NCI-H2107 treated with DMSO at 0.1 percent for 48 hours (cell line): ENCODE results near the gene SUMO3.

Experiments used
- DNase-seq: peaks from one replicate; lab custom pipeline; 2025; ENCODE audit not compliant: unreplicated experiment; lab: John Stamatoyannopoulos, UW

SUMO3 gene

DNA sequence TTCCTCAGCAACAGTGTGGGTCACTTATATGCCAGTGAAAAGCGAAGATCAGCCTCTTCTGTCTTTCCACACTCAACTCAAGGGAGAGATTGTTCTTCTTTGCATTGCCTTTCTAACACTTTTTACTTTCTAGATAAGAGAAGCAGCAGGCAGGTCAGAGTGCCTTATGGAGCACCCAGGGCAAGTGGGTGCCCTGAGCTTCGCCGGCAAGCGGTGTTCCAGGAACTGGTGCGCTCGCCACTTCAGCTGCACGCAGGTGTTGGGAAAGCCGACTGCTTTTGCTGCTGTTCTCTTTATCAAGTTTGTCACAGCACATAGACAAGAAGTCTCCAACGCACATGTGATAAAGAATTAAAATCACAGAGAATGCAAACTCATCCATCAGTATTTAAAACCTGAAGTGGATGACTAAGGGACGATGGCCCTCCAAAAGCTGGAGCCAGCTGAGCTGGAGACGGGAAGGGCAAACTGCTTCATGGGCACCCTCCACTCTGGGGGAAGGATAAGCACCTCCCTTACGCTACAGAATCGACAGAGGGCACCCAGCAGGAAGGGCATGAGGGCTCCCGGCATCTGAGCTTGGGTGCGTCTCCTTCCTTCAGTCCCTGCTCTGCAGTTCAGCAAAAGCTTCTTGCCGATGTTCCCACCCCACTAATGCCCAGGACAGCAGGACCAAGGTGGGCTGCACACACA, 36.9 kb downstream of the SUMO3 start:
- DNase-seq = no peak

DNA sequence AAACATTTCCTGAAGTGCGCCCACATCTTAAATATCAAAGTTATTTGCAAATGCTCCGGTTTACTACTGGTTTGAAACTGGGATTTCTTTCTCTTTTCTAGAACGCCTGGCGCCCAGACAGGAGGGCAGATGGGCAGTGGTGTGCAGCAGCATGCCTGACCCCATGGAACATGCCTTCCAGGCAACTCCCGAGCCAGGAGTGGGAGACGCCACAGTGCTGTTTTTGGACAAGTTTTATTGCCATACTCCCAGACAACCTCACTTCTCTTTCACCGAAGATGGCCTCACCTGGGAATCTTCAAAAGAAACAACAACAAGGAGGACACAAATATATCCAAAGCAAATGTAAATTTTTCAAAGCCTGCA, 37.7 kb downstream of the SUMO3 start:
- DNase-seq = no peak

DNA sequence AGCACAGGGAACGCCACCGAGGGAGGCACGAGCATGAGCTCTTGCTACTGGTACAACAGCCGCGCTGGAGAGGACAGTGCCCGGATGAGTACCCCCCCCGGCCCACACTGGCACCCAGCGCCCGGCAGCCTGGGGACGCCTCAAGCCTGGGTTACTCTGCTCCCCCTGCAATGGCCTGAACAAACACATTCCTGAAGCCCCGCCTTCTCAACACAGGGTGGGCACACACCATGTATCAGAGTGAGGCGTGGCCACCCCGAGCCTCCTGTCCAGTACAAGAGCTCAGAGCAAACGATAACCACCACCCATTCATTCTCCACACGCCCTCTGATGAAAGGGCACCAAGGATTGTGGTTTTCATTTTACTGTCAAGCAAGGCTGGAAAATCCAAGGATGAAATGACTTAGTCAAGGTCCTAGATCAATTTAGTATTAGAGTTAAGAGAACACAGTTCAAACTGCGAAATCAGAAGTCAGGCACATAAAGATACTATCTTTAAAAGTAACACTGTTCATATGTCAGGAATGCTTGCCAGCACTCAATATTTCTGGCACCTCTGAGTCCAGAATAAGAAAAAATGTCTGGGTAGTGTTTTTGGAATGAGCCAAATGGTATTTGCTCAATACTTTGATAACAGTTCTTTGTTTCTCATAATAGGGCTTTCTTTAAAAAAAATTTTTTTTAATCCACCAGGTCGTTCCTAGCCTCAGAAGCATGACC, 38.3 kb downstream of the SUMO3 start:
- DNase-seq = no peak

DNA sequence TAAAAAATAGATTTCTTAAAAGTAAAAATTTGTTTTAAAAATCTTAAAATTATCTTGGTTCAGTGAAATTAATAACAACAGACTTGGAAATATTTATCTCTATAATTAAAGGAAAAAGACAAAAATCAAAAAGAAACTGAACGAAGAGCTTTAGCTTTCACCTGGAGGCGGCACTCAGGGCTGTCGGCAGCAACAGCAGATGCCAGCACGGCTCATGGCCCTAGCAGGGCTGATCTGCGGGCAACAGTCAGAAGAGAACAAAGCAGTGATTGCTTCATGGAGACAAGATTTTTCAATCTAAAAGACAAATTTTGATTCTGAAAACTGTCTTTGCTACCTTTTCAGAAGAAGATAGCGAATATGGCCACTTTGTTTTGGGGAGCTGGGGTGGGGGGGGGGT, 38.9 kb downstream of the SUMO3 start:
- DNase-seq = no peak

DNA sequence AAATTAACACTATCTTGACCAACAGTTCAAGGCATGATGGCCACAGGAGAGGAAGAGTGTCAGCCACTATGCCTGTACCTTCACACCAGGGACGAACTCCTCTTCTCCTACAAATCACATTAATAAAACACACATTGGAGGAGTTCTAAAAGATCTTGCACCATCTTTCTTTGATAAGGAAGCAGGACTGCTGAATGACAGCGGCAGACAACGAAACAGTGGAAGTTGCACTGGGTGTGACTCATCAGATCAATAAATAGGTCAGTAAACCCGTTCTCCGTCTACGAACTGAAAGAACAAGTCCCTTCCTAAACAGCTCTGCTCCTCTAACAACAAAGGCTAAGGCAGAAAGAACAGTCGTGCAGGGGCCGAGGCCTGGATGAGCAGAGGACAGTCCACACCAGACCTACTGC, 39.4 kb downstream of the SUMO3 start:
- no peak for DNase-seq

DNA sequence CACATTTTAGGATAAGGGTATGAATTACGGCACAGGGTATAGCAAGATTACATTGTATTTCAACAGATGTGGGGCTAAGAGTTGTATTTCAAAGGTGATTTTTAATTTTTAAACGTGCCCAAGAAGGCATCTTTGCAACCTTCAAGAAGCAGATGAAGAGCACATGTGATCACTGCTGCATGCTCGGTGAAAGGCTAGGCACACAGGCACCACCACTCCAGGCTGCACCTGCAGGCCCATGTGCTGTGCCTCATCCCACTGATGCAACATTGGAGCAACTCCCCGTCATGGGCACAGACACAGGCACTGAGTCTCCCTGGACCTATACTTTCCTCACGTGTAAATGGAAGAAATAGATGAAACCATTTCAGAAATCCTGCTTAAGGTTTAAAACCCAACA, 39.8 kb downstream of the SUMO3 start:
- DNase-seq = peak; percentile 14

DNA sequence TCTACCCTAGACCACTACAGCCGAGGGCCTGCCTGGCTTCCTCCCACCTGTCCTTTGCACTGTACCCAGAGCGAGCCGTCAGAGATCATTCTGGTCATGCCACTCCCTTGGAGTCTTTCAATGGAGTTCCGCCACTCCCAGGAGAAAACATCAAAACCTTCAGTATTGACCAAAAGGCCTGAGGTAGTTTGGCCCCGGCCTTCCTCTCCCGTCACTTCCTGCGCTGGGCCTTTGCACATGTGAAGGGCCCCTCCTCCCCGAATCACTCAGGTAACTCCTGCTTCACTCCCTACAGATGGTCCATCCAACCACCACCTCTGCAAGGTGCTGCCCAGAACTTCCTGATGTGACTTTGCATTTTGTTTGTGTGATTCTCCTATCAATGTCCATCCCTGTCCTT, 42.9 kb downstream of the SUMO3 start:
- no peak for DNase-seq

DNA sequence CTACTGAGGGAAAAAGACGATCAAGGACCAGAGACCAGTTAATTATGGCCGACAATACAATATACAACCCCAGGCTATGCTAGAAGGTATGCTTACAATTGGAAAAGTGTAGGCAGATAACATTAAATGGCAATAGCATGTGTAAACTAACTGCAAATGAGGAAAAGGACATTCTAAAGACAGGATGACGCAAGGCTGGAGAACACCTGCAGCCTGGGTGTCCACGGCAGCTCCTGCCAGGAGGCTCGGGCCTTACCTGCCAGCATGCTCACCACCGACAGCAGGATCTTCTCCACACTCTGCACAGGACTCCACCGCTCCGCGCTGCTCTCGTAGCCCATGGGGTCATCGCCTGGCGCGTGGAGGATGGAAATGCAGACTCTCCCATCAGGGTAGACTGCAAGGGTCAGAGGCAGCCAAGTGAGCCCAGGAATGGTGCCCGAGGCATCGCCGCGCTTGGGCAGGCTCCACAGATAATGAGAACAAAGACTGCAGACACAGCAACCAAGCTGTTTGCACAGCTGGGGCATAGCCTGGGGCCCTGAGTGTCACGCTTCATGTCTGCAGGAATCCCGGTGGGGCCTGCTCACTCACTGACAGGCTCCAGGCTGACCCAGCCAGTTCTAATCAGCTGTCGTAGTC, 44.5 kb downstream of the SUMO3 start:
- DNase-seq = peak; percentile 34

DNA sequence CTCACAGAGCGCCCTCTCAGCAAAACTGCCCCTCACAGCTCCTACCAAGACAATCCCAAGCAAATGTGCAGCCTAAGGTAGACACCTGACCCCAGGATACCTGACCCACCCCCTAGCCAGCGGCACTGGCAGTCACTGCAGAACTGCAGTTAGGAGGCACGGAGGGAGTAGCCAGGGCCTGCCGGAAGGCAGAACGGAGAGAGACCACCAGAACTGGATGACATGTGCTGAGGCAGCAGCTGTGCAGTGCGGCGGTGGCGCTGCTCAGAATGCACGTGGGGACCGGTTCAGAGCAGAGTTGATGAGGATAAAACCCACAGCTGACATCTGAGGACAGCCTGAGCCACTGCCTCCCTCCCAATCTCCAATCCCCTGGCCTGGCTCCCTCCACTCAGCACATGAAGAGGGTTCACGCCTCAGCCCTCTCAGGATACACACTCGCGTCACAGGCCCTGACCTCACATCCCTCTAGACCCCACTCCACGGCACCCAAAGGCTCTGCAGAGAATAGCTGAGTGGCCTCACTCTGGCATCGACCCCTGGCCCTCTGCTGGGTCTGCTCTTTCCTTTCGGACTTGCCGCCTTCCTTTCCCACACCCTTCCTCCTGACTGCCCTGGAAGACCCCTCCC, 45.9 kb downstream of the SUMO3 start:
- no peak for DNase-seq

DNA sequence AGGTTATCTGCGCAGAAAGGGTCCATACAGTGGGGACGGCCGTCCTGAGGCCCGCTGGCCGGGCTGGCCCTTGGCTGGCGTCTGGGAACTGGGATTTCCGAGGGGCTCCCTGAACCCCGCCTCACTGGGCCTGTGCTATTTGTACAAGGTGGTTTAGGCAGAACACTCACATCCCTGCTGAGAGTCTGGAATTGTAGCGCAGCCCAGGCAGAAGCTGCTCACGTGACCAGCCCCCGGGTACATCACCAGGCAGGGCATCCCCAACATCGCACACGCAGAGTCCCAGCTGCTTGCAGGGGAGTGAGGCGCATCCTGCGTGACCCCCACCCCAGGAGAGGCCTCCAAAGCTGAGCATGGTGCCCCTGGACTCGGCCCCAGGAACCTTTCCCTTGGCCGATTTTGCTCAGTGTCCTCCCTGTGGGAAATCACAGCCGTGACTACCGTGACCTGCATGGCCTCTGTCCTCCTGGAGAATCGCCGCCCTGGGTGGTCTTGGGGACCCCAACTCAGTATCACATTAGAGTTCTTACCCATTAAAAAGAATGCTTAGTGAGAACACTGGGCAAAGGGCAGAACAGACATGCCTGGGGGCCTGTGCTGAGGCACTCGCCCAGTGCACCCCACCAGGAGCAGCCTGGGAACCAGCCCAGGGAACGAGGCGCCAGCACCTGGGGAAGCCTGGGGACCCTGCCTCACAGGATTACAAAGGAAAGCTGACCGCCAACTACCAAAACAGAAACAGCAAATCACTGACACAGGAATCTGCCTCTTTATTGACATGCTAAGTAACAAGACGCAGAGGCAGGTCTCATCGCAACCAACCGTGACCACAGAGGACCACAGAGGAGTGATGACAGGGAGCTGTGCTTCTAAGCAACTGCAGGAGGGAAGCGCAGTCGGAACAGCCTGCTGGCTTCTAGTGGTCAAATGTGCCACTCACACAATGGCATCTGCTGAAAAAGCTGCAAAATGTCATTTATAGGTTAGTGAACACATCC, 49.7 kb downstream of the SUMO3 start:
- peak; percentile 28 for DNase-seq

DNA sequence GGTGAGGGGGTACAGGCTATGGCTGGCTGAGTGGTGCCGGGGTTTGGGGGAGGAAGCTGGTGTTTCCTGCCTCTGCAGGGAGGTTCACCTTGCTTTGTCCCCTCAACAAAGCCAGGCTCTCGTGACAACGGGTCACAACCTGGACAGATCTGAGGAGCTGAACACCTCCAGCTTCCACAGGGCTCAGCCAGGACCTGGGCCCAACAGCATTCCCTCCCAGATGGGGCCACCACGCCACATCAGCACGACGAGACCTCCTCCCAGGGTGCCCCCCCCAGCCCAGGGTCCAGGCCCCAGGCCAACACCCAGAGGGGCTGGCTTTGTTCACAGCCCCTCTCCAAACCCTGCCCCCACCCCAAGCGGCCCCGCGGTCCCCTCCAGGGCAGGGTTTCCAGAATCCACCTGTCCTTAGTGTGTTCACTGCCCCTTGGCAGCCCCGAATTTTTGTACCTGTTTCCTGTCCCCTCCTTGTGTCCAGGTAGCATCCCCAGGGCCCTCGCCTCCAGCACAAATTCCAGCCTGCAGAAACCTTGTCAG, 51.0 kb downstream of the SUMO3 start:
- DNase-seq = no peak

DNA sequence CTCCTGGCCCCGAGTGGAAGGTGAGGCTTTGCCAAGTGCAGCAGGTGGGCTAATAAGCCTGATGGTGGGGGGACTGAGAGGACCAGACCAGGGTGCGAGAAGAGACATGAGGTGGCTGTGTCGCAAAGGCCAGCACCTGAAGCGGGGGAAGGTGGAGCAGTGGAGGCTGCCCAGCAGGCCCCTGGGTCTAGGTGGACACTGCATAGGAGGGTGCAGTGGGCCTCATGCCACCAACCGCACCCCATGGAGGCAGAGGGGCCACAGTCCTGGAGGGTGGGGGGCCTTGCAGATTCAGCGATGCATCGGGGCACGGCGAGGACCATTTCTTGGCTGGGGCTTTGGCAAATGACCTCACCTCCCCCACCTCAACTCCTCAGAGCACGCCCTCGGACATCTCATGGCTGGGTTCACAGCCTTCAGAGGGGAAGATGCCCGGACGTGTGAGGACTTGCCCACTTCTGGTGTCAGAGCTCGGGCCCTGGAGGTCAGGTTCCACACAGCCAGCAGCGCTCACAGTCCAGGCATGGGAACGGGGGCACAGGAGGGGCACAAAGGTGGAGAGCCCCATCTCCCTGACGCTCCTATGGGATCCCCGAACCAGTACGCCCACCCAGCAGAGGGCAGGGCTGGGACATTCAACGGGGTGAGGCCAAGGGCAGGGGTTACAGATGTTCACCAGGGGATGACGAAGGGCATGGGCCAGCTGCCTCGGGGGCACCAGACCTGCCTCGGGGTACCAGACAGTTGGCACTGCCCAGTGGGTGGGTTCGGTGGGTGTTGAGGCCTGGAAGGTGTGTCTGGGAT, 51.6 kb downstream of the SUMO3 start:
- DNase-seq = no peak

DNA sequence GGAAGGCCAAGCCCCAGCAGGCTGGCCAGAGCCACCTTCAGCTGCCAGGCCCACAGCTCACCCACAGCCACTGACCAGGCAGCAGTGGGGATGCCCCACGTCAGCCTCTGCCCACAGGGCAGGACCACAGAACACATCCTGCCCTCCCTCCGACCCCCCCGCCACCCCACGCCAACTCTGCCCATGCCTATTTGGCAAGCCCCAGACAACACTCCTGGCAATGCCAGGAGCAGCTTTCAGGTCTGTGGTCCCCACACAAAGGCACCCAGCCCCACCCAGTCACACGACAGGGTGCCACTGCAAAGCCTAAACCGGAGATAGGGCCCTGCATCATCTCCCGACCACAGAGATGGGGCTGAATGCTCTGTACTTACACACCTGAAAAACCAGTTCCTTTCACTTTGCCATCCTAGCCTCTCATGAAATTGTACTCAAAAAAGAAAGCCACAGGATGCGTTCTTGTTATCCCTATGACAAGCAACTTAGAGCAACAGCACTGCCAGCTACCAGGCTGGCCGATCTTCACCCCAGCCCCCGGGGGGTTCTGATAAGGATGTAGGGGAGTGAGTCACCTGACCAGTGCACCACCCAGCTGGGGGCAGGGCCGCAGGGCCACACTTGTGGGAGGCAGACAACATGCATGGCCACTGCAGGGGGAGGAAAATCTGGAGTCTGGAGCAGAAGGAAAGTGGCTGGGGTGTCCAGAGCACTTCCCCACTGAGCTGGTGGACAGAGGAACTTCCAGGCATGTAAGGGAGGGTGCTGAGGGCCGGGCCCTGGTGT, 52.4 kb downstream of the SUMO3 start:
- DNase-seq = peak; percentile 53

DNA sequence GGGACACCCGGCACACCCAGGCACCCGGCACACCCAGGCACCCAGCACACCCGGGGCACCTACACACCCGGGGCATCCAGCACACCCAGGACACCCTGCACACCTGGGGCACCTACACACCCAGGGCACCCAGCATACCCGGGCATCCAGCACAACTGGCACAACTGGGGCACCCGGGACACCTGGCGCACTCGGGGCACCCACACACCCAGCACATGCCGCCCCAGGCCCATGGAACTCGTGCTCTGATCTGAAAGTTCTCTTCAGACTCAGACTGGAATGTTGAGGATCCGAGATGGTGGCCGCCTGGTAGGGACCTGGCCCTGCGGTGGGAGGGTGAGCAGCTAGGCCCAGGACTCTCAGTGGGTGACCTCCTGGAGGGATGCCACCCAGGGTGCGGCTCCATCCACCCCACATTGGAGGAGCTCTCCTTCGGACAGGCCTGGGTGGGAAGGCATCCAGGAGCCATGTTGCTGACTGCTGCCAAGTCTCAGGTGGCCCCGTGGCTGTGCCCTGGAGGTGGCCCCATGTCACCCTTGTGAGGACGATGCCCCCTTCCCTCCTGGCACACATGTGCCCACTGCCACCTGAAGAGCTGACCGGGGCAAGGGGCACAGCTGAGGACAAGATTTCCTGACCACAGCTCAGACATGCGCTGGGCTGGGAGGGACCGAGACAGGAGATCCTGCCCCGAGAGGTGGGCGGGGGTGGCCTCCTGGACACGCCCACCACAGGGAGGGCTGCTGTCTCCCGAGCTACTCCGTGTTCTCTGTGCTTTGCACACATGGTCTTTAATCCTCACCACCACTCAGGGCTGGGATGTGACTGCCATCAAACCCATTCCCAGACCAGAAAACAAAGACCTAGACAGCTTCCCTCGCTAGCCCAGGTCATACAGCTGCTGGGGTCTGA, 53.3 kb downstream of the SUMO3 start:
- no peak for DNase-seq

DNA sequence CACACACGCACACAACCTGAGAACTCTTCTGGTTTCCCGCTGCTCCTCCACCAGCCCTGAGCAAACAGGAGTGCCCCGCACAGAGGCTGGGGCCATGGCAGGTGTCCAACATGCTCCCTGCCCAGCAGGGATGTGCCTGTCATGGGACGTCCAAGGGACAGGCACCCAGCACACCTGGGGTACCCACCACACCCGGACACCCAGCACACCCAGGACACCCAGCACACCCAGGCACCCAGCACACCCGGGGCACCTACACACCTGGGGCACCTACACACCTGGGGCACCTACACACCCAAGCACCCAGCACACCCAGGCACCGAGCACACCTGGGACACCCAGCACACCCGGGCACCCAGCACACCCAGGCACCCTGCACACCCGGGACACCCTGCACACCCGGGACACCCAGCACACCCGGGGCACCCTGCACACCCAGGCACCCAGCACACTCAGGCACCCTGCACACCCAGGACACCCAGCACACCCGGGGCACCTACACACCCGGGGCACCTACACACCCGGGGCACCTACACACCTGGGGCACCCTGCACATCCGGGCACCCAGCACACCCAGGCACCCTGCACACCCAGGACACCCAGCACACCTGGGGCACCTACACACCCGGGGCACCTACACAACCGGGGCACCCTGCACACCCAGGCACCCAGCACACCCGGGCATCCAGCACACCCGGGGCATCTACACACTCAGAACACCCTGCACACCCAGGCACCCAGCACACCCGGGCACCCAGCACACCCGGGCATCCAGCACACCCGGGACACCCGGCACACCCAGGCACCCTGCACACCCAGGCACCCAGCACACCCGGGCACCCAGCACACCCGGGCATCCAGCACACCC, 54.2 kb downstream of the SUMO3 start:
- no peak for DNase-seq

DNA sequence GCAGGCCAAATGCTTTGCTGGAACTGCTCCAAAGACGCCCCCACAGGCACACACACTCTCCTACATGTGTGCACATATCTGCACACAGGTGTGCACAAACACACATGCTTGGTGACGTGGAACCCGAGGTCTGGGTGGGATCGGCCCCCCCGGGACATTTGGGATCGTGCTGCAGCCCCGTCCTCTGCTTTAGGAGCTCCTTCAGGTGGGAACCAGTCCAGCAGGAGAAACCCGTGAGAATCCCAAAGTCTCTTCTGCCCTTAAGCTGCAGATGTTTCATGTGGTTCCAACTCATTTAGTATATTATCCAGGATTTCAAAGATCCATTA, 54.8 kb downstream of the SUMO3 start:
- no peak for DNase-seq
